ENCODE measurements around the gene MAN2A2. TPM values are rescaled to one million over a fixed set of nuclear protein-coding genes. Genes with fewer than 3 reads are reported as not detected.
A peak's percentile ranks its signal among the peaks of the same experiment; 100 is the strongest.
"Not testable (repeated sequence)": the region's sequence is repeated elsewhere in the genome, so short reads cannot be mapped to it uniquely, and the experiment has no call there.

The MAN2A2 gene
- total and polyA plus RNA-seq, 8 donors, result 46.1 to 86.3 (median 59.4) TPM

DNA sequence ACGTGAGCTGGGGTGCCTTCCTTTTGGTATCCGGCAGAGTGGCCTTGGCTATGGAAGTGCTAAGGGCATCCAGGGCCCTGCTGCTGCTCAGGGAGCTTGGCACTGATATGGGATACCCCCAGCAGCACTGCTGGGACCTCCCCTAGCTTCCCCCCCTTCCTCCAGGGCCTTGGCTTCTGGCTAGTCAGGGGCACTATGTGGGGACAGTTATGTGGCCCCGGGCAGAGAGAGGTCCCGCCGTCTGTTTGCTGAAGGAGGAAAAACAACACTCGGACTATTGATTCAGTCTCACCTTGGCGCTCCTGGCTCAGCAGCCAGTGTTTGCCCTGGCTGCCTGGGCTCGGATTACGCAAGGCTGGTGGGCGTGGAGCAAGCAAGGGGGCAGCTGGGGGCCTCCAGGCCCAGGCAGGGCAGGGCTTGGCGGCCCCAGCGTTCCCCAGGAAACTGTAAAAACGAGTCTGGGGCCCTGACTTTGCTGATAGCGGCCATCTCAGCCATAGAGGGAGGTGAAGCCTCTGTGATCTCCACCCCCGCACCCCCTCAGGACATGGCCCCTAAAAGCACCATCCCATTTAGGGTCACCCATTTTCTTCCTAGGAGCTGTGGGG is 29.0 kb upstream of the MAN2A2 start:
- H3K4me1 ChIP-seq, result peaks cover 33 to 49% of the 10 kb centered on the region in 2 donors
- TF ChIP-seq, protein P1, sequence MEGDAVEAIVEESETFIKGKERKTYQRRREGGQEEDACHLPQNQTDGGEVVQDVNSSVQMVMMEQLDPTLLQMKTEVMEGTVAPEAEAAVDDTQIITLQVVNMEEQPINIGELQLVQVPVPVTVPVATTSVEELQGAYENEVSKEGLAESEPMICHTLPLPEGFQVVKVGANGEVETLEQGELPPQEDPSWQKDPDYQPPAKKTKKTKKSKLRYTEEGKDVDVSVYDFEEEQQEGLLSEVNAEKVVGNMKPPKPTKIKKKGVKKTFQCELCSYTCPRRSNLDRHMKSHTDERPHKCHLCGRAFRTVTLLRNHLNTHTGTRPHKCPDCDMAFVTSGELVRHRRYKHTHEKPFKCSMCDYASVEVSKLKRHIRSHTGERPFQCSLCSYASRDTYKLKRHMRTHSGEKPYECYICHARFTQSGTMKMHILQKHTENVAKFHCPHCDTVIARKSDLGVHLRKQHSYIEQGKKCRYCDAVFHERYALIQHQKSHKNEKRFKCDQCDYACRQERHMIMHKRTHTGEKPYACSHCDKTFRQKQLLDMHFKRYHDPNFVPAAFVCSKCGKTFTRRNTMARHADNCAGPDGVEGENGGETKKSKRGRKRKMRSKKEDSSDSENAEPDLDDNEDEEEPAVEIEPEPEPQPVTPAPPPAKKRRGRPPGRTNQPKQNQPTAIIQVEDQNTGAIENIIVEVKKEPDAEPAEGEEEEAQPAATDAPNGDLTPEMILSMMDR (IDR thresholded peaks at IDR 0.05), result no peak
- intact Hi-C loops (cut with DNase I), result no loop called here
- no peaks in the 10 kb centered on the region for H3K27me3 ChIP-seq
- H3K4me3 ChIP-seq, result peak overlapping the region; percentile 4 to 89
- H3K9me3 ChIP-seq, result no peaks in the 10 kb centered on the region
- DNase-seq (peak in 3 of 4 donors; percentile 76 to 89 (median 81)), ATAC-seq (peak; percentile 57)
- peak overlapping the region; percentile 9 to 96 for H3K27ac ChIP-seq
- peaks cover 0 to 40% of the 10 kb centered on the region in 2 donors for H3K36me3 ChIP-seq

DNA sequence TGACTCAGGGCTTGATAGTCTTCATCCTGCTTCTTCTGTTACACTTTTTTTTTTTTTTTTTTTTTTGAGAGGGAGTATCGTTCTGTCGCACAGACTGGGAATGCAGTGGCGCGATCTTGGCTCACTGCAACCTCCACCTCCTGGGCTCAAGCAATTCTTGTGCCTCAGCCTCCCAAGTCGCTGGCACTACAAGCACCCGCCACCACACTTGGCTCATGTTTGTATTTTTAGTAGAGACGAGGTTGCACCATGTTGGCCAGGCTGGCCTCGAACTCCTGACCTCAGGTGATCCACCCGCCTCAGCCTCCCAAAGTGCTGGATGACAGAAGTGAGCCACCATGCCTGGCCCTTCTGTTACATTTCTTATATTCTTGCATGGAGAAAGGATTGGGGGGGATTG is 28.1 kb upstream of the MAN2A2 start:
- ATAC-seq; H3K27ac ChIP-seq; H3K27me3 ChIP-seq; intact Hi-C loops (cut with DNase I); H3K4me3 ChIP-seq; H3K9me3 ChIP-seq: not testable (repeated sequence)
- peaks cover 24 to 40% of the 10 kb centered on the region in 2 donors for H3K4me1 ChIP-seq
- peak in 1 of 4 donors; percentile 23 for DNase-seq
- peaks cover 0 to 49% of the 10 kb centered on the region in 2 donors for H3K36me3 ChIP-seq

DNA sequence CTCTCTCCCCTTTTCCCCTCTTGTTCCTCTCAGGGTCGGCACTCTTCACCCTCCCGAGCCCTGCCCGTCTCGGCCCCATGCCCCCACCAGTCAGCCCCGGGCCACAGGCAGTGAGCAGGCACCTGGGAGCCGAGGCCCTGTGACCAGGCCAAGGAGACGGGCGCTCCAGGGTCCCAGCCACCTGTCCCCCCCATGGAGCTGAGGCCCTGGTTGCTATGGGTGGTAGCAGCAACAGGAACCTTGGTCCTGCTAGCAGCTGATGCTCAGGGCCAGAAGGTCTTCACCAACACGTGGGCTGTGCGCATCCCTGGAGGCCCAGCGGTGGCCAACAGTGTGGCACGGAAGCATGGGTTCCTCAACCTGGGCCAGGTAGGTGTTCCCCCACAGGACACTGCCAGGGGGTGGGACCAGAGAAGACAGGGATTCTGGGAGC is 27.5 kb upstream of the MAN2A2 start:
- no peak for DNase-seq
- Histone ChIP-seq H3K27me3 (no peaks in the 10 kb centered on the region), H3K36me3 (peaks cover 0 to 55% of the 10 kb centered on the region in 2 donors), H3K27ac (no peak overlapping the region), H3K4me3 (no peak overlapping the region), H3K9me3 (no peaks in the 10 kb centered on the region), H3K4me1 (peaks cover 18 to 34% of the 10 kb centered on the region in 2 donors)
- intact Hi-C loops (cut with DNase I), result no loop called here
- ATAC-seq, result no peak
- TF ChIP-seq, protein P1 (IDR thresholded peaks at IDR 0.05), result no peak

DNA sequence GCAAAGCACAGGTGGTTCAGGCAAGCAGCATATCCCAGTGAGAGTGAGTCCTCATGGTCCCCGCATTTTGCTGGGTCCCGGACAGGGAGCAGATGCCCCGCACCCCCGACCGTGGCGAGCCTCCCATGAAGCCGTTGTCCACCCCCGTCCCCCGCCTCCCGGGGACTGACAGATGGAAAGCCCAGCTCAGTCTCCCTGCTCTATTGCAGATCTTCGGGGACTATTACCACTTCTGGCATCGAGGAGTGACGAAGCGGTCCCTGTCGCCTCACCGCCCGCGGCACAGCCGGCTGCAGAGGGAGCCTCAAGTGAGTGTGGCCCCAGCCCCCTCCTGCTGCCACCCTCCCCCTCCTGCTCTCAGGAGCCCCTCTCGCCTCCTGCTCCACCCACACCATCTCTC is 27.1 kb upstream of the MAN2A2 start:
- Histone ChIP-seq H3K27ac (no peak overlapping the region), H3K4me1 (peaks cover 14 to 29% of the 10 kb centered on the region in 2 donors), H3K9me3 (no peaks in the 10 kb centered on the region), H3K36me3 (peaks cover 0 to 60% of the 10 kb centered on the region in 2 donors), H3K4me3 (no peak overlapping the region), H3K27me3 (no peaks in the 10 kb centered on the region)
- intact Hi-C loops (cut with DNase I), result no loop called here
- TF ChIP-seq, protein P1 (IDR thresholded peaks at IDR 0.05), result no peak
- no peak for ATAC-seq
- DNase-seq, result peak in 1 of 4 donors; percentile 54

DNA sequence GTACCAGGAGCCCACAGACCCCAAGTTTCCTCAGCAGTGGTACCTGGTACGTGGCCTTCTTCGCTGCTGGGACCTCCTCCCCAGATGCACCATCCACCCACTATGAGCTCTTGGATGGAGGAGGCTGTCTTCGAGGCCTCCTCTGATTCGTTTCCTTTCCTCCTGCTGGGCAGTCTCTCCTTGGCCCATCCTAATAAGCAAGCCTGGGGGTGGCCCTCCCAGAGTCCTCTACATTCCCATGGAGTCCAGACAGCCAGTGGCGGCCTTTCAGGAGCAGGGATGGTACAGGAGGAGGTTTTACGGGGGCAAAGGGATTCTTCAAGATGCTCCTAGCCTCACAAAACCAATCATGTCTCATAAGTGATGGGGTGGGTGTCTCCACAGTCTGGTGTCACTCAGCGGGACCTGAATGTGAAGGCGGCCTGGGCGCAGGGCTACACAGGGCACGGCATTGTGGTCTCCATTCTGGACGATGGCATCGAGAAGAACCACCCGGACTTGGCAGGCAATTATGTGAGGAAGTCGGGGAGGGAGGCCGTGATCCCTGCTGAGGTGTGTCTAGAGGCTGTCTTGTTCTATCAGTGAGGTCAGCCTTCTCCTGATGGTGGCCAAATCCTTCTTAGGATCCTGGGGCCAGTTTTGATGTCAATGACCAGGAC is 26.5 kb upstream of the MAN2A2 start:
- TF ChIP-seq, protein P1 (IDR thresholded peaks at IDR 0.05), result no peak
- H3K9me3 ChIP-seq, result no peaks in the 10 kb centered on the region
- no peaks in the 10 kb centered on the region for H3K27me3 ChIP-seq
- no peak overlapping the region for H3K27ac ChIP-seq
- H3K4me1 ChIP-seq, result peaks cover 14 to 29% of the 10 kb centered on the region in 2 donors
- intact Hi-C loops (cut with DNase I), result no loop called here
- ATAC-seq (no peak), DNase-seq (peak in 1 of 4 donors; percentile 57)
- no peak overlapping the region for H3K4me3 ChIP-seq
- H3K36me3 ChIP-seq, result peaks cover 0 to 66% of the 10 kb centered on the region in 2 donors

Measured in left lung (tissue), 10 donors.